Stimulated activated CD4-positive, alpha-beta T cell treated with anti-CD3 and anti-CD28 coated beads, TNF-alpha, amount 100 ng/mL, for 24 hours (primary cell): Measurements from ENCODE around the gene IRF8.
A peak's percentile ranks its signal among the peaks of the same experiment; 100 is the strongest.
"Not testable (repeated sequence)": the region's sequence is repeated elsewhere in the genome, so short reads cannot be mapped to it uniquely, and the experiment has no call there.

Experiments used
- DNase-seq, 3 experiments: peaks; one replicate each; pipeline ENCODE4 v3.0.0-alpha.2; 2020; ENCODE audit warnings: low read depth in 3 of 3

IRF8 gene

DNA sequence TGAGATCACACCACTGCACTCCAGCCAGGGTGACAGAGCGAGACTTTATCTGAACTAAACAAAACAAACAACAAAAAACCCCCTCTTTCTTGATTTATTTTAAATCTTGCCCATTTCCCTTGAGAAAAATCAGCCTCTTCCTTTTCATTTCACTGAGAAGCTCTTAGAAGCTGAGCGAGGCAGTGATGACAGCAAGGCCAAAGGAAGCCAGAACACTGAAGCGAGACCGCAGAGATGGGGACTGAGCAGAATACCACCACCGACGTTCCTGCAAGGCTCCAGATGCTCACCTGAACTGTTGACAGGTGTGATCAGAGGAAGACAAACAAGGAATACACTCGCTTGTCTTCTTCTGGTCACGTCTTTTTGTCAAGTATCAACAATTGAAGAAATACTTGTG is 30.5 kb upstream of the IRF8 start:
- DNase-seq: no peak

DNA sequence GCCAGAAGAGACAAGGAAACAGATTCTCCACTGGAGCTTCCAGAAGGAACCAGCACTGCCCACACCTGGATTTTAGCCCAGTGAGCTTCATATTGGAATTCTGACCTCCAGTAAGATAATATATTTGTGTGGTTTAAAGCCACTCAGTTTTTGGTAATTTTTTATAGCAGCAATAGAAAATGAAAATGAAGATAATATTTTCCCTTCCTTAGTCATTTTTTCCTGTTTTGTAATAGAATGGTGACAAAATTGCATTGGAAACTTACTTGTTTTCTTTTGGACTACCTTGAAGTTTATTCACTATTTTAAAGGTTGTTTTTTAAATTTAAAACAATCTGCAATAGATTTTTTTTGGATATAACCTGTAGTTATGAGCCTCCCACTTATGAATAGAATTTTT is 29.8 kb upstream of the IRF8 start:
- DNase-seq: no peak

DNA sequence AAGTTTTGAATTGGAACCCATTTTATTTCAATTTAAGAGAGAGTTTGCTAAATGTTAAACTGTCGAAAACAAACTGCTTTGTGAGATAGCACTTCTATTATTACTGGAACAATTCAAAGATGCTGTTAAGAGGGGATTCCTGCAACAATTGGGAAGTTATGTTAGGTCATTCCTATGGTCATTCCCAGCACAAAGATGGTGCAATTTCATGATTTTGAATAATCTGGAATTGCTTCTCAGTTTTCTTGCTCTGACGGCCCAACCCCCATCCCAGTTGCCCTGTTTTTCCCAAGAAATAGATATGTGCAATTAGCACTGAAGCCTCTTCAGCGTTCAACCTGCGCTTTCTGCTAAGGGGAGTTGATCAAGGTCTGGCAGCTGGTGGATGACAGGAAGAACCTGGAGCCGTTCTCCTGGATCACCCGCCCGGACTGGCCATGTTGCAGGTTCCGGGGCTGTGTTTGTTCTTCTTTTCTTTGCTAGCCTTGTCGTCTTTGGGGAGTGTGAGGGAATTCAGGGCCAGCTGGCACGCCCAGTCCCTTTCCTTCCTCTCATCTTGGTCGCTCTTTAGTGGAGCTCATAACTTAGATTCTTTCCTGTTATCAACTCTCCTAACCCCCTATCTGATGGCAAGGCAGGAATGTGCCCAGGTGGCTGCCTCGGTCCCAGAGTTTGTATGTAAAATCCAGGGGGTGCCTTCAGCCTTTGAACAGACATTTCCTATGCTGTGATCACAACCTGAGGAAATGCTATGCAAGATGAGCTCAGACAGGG is 29.0 kb upstream of the IRF8 start:
- DNase-seq: no peak

DNA sequence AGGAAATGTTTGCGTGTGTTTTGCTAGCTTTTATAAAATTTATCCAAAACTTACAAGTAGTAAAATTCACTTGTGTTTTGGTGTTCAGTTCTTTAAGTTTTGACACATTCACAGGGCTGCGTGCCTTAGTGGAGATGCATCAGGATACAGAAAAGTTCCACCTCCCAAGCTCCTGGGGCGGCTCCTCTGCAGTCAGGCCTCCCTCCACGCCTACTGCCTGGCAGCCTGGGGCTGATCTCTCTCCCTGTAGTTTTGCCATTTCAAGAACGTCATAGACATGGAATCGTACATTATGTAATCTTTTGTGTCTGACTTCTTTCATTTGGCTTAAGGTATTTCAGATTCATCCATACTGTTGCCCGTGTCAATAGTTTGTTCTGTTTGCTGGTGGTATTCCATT is 27.2 kb upstream of the IRF8 start:
- no peak for DNase-seq

DNA sequence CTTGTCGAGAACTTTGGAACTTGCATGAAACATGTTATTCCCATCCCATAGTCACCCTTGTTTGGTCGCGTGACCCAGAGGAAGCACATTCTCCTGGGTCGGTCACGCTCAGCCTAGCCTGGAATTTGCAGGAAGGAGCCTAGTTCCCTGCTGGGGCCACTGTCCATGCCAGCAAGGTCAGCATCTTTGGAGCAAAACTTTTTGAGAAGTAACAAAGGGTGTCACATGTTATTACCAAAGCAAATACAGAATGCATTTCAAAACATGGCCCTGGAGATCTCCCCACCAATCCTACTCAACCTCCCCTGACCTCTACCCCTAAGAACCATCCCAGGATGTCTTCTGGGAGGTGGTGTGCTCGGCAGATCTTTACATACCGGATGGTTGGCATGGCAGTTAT is 26.2 kb upstream of the IRF8 start:
- no peak for DNase-seq

DNA sequence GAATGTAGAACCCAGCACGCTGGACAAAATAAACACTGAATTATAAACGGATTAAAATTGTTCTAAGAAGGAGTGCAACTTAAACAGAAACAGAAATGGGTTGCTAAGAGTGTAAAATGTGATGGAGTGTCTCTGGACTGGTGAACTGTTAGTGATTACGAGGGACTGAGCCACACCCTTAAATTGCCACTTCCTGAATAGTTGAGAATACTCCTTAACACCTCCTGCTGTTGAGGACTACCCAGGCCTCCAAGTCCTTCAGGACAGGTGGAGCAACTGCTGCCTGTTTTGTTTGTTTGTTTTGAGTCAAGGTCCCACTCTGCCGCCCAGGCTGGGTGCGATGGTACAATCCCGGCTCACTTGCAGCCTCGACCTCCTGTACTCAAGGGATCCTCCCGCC is 25.8 kb upstream of the IRF8 start:
- DNase-seq: no peak

DNA sequence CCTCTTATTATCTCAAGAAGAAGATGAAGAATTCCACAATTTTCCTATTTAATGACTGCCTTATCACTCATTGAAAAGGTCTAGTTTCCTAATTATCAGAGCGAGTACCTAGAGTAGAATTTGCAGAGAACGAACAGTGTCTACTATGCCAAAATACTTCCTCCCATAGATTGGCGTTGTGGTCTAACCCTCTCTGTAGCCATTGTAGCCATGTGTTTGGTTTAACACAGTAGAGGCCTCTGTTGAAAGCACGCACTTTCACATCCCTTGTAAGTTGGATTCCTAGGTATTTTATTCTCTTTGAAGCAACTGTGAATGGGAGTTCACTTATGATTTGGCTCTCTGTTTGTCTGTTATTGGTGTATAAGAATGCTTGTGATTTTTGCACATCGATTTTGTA is 24.9 kb upstream of the IRF8 start:
- not testable (repeated sequence) for DNase-seq

DNA sequence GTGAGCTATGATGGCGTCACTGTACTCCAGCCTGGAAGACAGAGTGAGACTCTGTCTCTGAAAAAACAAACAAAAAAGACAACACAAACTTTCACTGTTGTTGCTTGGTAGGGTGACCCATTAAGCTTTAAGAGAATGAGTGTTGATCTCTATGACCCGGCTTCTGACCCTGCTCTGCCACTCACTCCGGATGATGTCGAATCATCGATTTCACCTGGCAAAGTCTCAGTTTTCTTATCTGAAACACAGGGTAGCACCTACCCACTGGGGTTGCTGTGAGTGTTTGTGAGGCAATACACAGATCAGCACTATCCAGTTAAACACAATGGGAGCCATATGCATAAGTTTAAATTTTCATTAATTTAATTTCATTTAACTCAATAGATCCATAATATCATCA is 20.6 kb upstream of the IRF8 start:
- DNase-seq: no peak

DNA sequence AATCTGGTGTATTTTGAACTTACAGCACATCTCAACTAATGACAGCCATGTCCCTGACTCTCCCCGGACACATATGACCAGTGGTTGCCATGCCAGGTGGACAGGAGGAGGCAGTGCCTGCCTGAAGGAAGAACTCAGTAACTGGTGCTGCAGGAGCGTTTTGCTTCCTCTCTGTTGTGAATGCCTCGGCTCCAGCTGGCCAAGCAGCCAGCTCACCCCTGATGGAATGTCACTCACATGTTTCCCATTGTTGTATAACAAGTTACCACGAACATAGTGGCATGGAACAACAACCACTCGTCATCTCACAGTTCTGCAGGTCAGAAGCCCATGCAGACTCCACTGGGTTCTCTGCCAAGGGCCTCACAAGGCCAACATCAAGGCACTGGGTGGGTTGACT is 20.1 kb upstream of the IRF8 start:
- DNase-seq: no peak

DNA sequence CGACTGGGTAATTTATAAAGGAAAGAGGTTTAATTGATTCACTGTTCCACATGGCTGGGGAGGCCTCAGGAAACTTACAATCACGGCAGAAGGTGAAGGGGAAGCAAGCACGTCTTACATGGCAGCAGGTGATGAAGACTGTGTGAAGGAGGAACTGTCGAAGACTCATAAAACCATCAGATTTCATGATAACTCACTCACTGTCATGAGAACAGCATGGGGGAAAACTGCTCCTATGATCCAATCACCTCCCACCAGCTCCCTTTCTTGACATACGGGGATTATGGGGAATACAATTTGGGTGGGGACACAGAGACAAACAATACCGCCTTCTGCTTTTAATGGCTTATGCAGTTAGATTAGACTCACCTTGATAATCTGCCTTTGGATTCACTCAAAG is 19.4 kb upstream of the IRF8 start:
- DNase-seq: no peak

DNA sequence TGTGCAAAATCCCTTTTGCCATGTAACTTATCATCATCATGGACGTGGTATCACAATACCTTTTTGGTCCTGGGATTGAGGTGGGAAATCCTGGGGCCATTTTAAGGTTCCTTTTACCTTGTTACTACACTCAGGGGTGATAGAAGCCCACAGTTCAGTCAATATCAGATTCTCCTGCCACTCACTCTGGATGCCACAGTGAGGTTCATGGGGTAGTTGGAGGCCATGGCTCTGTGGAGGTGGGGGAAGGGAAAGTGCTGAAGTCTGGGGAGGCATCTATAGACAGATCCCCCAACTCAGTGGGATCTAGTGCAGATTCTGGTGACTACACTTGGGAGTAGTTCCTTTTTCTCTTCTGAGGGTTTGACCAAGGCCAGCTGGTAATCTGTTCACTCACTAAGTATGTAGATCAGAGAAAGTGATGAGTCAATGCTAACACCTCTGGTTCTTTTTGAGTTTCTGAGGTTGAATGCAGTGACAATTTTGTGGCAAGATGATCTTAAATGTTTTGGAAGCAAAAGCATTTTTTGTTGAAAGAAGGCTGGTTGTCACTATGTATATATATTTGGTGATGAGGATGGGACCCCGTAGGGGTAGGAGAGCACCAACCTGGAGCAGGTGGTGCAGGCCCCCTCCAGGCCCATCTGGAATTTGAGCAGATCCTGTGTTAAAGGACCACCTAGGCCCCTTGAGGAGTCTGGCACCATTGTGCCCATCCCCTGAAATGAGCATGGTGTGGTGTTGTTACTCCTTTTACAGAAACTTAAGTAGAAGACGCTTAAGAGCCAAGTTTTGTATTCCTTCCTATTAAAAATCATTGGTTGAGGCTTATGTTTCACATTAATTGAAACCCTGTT is 18.8 kb upstream of the IRF8 start:
- DNase-seq: no peak

DNA sequence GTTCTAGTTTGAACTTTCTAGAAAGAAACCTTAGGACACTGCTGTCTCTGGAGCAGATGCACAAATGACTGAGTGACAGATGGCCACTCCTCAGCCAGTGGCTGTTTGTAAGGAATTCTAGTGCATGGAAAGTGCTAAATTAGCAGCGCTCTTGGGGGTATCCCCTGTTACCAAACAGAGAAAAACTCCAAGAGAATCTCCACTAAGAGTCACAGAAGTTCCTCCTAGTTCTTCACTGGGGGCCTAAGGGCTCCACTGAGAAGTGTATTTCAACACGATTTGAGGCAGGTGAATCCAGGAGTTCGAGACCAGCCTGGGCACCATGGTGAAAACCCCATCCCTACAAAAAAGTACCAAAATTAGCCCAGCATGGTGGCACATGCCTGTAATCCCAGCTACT is 18.1 kb upstream of the IRF8 start:
- DNase-seq: no peak

DNA sequence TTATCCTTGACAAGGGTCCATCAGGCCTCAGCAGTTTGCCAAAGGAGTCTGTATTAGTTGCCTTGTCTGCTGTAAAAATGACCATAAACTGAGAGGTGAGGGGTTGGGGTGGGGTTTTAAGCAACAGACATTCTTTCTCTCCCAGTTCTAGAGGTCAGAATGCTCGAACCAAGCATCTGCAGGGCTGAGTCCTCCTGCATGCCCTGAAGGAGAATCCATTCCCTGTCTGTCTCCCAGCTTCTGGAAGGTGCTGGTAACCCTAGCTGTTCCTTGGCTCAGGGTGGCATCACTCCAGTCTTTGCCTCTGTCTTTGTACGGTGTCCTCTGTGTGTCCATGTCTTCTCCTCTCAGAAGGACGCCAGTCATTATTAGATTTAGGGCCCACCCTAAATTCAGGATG is 17.5 kb upstream of the IRF8 start:
- no peak for DNase-seq

DNA sequence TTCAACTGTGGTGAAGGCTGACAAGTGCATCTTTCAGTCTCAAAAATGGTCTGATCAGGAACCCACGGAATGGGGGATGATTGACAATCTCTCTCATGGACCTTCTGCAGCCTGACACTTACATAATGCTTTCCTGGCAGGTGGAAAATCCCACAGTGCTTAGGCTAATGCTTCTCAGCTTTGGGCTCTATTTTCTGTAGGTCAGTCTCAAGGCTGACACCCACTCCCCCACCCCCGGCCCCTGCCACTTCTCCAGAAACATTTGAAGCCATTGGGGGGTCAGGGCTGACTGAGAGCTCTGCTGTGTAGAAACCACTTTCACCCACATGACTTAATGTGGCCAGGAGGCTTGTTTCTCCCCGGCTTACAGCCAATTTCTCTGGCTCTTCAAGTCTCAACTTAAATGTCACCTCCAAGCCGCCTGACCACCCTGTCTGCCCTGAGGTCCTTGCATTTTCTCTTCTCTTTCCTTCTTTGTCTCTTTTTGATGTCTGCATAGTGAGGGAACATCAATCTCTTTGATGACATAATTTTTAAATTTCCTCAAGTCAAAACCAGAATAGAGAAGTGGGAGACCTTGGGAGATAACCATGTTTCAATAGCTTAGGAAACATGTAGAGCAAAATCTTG is 16.7 kb upstream of the IRF8 start:
- no peak for DNase-seq

DNA sequence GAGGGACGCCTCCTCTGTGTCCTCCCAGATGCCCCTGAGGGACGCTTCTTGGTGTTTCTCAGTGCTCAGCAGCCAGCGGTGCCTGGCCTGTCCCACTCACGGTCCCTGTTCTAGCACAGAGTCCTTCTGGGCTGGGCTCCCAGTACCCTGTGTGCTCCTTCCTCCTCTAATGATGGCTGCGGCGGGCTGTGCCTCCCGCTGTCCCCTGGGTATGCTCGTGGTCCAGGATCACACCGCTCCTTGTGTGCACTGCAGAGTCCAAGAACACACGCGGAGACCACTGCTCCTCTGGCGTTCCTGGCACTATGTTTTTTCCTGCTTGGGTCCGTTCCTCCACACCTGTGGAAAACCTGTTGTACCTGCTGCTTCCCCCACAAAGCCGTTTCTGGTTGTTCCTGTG is 15.1 kb upstream of the IRF8 start:
- no peak for DNase-seq

DNA sequence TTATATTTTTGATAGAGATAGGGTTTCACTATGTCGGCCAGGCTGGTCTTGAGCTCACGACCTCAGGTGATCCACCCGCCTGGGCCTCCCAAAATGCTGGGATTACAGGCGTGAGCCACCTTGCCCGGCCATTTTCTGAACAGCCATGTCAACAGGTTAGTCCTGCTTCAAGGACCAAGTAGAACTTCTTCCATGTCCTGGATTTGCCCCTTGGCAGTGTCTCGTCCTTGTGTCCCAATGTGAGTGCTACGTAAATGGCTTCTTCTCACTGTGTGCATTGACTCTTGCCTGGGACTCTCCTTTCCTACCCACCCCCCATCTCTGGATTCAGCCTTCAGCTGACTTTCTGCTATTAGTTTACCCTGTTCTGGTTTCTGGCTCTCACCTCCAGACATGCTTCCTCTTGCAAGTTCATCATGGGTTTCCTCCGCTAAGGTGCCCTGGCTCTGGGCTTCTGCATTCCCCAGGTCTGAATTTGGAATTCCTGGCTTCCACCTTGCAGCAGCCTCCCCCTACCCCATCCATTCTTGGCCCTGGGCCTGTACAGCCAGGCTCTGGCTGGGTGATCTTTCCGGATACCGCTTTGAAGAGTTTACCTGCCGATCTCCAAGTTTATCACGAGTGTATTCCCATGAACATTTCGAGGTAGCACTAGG is 14.0 kb upstream of the IRF8 start:
- DNase-seq: no peak

DNA sequence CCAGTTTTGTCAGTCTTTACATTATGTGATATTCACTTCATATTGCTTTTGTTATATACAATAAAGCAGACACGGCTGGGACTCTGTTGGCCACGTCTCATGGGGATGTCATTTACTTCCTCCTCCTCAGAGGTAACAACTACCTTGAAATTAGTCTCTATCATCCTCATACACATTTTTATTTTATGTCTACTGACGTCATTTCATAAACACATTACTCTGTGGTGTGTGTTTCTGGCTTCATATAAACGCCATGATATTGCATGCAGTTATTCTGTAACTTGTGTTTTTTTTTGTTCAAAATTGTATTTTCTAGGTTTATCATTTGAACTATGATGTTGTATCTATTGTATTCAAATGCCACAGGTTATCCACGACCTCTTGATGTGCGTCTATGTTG is 13.4 kb upstream of the IRF8 start:
- DNase-seq: no peak

DNA sequence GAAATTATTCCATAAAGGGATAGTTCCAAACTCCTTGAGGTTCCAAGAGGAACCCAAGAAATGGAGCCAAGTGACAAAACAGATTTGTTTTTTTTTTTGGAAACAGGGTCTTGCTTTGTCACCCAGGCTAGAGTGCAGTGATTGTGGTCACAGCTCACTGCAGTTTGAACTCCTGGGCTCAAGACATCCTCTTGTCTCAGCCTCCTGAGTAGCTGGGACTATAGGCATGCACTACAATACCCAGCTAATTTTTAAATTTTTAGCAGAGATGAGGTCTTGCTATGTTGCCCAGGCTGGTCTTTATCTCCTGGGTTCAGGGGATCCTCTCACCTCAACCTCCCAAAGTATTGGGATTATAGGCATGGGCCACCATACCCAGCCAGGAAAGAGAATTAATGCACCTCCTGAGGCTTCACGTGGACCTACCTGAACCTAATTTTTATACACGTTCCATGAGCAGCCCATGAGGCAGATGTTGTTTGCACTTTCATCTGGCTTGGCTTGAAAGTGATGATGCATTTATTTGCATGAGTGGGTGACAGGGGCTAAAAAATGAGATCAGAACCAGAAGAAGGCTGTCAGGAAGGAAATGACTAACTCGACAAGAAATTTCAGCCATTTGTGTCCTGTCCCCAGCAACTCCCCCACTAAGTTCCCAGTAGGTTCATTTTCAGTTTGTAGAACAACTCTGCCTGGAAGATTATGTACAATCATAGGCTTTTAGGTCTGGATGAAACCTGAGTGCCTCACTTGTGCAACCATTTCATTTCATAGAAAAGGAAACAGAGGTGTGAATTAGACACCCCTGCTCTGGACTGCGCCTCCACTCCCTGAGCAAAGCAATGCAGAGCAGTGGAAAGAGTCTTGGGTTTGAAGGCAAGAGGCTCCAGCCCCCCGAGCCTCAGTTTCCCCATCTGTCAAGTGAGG is 10.3 kb upstream of the IRF8 start:
- DNase-seq: peak in 2 of 3 experiments; percentile 16 to 18

DNA sequence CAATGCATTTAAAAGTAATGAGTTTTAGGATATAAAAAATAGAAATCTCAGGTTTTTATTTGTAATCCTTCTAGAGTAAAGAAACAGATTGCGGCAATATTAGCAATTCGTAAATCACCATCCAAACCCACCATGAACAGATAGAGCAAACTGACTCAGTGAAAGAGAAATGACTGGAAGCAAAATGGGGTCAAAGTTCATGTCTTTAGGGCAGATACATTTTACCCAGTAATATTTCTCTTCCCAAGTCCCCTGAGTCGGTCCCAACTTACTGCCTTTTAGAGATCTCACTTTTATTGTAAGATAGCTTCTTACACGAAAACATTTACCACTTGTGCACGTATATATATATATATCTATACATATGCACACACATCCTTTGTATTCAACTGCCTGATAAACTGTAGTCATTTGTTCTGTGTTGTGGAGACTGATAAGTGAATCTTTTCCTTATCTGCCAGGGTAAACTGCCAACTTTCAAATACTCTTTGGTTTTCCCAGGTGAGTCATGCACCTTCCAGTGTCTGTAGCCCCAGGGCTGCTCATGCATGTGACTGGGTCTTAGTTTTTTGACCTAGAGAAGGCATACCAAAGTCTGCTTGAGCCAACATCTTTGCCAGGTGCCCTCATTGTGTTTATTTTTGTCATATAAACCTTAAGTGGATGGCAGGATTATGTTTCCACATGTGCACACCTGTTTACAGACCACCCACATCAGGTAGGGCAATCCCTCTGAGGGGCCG is 7.8 kb upstream of the IRF8 start:
- DNase-seq: no peak

DNA sequence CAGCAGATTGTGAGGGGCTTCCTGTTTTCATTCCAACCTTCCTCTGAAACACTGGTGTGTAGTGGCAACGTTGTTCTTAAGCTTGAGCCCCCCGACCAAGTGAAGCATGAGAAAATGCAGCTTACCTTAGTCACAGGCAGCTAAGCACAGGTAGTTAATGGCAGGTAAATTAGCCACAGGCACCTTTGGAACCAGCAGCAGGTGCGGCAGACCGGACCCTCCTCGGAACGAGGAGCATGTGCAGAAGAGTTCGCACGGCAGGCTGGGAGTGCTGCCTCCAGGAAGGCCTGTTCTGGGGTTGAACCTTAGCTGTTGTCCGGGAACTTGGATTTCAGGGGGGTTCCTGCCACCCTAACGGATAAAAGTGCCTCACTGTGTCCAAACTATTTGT is 7.2 kb upstream of the IRF8 start:
- no peak for DNase-seq

DNA sequence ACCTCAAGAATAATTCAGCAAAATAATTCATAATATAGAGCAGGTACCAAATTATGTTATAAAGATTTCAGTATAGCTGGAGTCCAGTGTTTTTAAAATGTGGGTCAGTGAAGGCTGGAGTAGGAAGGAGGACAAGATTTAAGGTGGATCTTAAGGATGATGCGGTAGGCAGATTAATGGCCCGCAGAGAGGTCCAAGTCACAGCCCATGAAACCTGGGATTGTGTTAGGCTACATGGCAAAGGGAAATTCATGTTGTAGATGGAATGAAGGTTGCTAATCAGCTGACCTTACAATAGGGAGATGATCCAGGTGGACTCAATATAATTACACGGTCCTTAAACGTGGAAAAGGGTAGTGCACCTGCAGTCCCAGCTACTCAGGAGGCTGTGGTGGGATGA is 6.2 kb upstream of the IRF8 start:
- DNase-seq: no peak
